HG03045 (cell line): Measurements from ENCODE around the gene CABLES1.
A peak's percentile ranks its signal among the peaks of the same experiment; 100 is the strongest.
"Not testable (repeated sequence)": the region's sequence is repeated elsewhere in the genome, so short reads cannot be mapped to it uniquely, and the experiment has no call there.

Experiments used
- ATAC-seq: cut with Tn5 transposase; IDR thresholded peaks from one replicate; pipeline ENCODE4 v1.9.1; 2021; ENCODE audit warnings: mild to moderate bottlenecking, moderate library complexity; ENCODE audit not compliant: unreplicated experiment

The CABLES1 gene

DNA sequence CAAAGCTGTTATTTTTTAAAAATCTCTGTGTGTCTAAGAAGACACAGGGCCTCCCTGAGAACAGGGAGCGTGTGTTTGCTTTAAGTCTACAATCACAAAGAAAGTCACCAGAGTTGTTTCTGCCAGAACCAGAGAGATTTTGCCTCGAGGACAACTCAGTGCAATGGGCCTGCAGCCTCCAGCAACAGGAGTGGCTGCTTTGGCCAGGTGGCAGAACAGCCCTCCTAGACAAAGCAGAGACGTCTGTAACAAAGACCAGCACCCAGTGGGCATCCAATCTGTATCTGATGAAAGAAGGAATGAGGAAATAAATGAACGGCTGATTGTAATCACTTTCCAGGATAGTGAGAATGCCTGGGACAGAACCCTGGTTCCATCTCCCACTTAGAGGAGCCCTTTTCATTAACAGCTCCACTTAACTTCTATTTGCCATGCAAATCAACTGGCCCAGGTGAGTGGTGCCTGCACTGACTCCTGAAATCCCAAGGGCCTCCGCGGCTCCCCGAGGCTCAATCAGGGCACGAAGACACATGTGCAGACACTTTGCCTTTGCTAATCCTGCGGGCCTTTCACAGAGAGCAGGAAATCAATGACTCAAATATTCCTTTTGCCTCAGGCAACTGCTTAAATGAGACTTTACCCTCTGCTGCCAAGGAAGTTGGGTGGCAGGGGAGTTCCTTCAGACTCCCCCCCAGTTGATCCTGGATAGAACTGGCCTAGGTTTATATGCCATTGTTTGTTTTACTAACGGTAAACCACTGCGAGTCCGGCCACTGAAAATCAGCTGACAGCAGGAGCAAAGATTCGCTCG, 146.5 kb downstream of the CABLES1 start:
- ATAC-seq, result no peak

DNA sequence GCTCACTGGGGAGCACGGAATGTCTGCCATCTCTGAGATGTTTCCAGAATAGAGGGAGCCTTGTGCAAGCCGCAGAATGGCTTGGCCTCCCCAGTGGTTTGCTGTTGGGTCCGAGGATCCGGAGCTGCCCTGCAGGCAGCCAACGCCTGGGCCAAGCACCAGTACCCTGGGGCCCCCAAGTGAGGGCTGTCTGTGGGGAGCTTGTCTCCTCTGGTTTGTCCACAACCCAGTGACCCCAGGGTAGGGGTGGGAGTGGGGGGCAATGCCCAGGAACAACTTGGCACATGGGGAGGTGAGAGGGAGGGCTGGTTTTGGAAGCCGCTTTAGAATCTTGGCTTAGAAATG, 147.1 kb downstream of the CABLES1 start:
- no peak for ATAC-seq

DNA sequence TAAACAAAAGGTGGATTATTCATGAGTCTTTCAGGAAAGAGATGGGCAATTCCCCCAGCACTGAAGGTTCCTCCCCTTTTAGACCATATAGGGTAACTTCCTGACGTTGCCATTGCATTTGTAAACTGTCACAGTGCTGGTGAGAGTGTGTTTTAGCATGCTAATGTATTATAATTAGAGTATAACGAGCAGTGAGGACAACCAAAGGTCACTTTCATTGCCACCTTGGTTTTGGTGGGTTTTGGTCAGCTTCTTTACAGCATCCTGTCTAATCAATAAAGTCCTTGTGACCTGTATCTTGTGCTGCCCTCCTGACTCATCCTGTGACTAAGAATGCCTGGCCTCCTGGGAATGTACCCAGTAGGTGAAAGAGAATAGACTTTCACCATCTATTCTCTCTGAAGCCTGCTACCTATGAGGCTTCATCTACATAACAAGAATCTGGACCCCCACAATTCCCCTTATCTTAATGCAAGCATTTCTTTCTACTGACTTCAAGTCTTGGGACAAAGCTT, 148.7 kb downstream of the CABLES1 start:
- no peak for ATAC-seq

DNA sequence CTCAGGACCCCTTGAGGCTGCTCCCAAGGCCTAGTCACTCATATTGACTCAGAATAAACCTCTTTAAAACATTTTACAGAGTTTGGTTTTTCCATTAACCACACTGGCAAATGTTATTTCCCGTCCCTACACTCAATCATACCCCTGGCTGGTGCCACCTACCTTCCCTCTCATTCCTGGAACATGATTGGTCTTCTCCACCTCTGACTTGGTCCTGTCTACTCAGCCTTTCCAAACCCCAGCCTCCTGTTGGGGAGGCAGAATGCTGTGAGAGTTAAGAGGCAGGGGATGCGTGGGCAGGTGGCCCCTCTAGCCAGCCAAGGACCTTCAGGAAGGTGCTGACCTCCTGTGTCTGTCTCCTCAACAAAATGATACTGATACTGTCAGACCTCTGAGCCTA, 149.3 kb downstream of the CABLES1 start:
- no peak for ATAC-seq

DNA sequence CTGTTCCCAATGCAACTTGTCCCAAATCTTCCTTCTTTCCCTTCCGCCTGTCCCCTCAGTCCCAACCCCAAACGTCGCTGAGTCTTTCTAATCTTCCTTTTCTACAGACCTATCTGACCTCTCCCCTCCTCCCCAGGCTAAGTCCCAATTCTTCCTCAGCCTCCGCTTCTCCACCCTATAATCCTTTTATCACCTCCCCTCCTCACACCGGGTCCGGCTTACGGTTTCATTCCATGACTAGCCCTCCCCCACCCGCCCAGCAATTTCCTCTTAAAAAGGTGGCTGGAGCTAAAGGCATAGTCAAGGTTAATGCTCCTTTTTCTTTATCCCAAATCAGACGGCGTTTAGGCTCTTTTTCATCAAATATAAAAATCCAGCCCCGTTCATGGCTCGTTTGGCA, 150.3 kb downstream of the CABLES1 start:
- ATAC-seq, result not testable (repeated sequence)

DNA sequence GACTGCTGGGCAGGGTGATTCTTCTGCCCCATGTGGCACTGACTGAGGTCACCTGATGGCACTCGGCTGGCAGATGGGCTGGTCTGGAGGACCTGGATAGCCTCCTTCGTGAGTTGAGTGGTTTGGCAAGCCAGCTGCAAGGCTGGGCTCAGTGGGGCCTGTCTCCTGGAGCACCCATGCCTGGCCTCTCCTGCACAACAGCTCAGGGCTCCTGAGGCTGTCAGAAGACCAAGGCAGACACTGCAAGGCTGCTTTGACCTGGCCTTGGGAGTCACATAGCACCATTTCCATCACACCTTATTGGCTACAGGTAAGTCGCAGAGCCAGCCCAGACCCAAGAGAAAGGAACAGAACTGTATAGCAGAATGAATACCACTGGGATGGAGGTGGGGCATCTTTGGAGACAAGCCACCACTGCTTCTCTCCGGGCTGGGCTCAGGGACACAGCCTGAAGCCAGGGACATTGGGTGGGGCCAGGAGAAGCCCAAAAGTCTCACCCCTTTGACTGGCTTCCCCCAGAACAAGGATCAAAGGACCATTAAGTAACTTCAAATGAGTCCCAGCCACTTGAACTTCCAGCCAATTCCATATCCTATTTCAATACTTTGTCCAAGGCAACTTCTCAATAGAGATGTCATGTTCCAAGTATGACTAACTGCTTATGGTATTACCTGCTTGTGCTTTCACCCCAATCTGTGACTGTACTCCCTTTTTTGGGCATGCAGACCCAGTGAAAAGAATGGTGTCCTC, 156.3 kb downstream of the CABLES1 start:
- no peak for ATAC-seq

DNA sequence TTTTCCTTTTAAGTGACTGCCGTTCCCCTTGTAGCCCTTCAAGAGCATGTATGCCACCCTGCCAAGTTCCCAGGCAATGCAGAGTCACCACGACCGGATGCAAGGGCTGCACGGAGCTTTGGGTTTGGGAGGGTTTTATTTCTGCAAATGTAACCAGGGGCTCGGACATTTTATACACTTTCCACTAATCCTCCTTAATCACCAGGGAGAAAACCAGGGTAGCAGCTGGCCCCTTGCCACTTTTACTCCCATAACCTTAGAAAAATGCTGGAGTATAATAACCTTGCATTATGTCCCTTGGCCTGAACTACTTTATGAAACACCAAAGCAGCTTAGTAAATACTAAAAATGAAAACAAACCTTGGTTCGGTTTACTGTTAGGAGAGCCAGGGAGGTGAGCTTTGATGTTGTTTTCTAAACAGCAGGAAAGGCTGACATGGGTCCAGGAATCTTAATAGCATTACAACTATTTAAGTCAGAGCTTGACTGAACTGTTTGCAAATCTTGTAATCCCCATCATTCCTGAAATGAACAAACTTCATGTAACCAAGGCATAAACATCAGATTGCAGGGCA, 165.0 kb downstream of the CABLES1 start:
- ATAC-seq, result no peak

DNA sequence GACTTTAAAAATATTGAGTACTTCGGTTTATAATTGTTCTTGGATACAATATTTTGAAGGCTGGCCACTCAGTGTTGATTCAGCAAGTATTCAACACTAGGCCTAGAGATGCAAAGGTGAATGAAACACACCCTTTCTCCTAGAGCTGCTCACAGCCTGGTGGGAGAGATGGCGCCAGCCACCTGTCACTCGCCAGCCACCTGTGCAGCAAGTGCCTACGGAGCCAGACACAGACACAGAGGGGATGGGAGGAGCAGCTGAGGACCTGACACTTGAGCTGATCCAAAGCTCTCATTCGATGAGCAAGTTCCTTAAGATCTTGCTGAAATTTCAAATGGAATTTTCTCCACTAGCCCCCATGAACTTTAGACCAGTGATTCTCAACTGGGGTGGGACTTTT, 166.7 kb downstream of the CABLES1 start:
- no peak for ATAC-seq

DNA sequence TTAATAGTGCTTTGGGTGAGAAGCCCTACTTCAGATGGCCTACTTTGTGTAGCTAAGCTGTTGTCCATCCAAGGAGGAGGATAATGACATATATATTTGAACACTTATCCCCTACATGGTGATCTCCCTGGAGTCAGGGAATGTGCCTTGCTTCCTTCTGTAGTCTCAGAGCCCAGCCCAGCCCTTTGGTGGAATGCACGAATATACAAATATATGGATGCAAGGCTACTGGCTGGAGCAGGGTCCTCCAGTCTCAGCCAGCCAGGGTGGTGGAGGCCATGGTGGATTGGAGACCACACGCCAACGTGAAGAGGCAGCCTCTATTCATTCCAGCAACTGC, 167.2 kb downstream of the CABLES1 start:
- no peak for ATAC-seq

DNA sequence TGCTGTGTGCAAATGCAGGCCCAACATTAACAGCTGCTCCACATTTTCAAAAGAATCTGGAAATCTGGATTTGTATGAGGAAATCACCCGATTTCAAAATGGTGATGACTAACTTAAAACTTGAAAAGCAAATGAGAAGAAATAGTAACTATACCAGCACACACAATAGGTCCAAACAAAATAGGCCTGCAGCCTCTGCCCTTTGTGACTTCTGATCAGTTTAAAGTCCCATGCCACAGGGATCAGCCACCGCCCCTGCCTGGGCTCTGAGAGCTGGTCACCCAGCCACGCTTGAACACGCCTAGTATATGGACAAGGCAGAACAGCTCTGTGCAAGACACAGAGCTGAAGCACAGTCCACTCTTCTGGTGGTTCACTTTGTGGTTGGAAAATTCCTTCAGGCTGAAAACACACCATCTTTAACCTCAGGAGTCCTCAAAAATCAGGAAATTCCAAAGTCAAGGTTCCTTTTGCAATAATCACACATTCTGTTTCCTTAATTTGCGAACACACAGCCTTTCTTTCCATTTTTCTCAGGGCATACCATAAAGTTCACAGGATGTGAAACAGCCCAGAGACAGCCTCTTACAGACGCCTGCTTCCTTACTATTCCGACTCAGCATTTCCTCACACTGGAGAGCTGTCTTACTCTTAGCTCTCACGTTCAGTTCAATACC, 167.7 kb downstream of the CABLES1 start:
- no peak for ATAC-seq

DNA sequence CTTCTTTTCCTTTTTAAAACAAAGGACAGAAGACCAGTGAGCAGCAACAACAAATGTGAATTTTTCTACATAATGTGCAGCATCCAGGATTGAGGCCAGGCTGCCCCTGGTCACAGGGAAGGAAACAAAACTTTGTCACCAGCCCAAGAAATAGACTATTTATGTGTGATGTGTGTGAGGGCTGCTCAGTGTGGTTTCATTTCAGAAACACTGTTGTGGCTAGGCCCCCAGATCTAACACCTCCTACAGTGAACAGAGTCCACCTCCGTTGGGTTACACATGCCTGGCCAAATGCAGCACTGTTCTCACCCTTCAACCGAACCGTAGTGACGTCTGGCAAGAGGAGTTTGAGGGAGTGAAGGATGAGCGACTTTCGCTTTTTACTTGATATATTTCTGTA, 171.5 kb downstream of the CABLES1 start:
- ATAC-seq, result peak; percentile 64

DNA sequence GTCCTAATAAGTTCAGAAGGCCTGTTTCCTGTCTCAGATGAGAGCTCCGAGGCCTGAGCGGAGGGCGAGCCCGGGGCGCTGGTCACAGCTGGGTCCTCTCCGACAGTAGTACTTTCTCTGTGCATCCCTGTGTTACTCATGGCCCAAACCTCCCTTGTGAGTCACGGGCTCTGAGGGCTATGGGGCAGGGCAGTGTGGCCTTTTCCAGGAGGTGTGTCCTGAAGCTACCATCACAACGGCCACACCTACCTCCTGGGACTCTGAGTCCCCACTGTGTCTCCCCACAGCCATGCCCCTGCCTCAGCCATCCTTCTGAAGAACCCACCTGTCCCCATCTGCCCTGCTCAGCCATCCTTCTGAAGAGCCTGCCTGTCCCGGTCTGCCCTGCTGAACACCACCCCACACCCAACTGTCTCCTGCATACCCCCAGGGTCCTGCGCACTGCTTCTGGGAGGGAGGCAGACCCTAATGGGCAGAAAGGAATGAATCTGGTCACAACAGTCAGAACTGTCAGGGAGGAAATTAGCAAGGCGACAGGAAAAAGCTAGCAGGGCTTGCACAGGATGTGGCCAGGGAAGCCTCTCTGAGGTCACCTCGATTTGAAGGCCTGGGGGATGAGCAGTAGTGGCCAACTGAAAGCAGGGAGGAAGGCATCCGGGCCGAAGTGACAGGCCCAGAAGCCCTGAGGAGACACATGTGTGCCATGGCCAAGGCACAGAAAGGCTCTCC, 172.4 kb downstream of the CABLES1 start:
- ATAC-seq, result no peak
